Sigmoid colon (tissue), 4 donors: Measurements from ENCODE around the gene NUP133.

Experiments
- EP300 ChIP-seq, 4 donors: sonication (generic); formaldehyde crosslinking; IDR thresholded peaks; one replicate each; pipeline ENCODE4 v1.6.1; 2017; ENCODE audit warnings: antibody characterized with exemption in 4 of 4
- POLR2A ChIP-seq, 2 donors: fragments of 450-650 bp; IDR thresholded peaks; one replicate each; pipeline ENCODE4 v1.6.1; 2016; ENCODE audit warnings: antibody characterized with exemption in 2 of 2, mild to moderate bottlenecking in 2 of 2, moderate library complexity in 2 of 2

- TF ChIP-seq EP300 (IDR thresholded peaks at IDR 0.05) (no peak), POLR2A (IDR thresholded peaks at IDR 0.05) (no peak)
These were observed 60.3 kb downstream of the NUP133 start for GRCh38 chr1:229447809-229448252.
